Measurements from ENCODE around the gene CDA. TPM values are rescaled to one million over a fixed set of nuclear protein-coding genes. Genes with fewer than 3 reads are reported as not detected.
A peak's percentile ranks its signal among the peaks of the same experiment; 100 is the strongest.

Gene CDA
- total and polyA plus RNA-seq, 9 of the 15 experiments (the other 6 are each of a cell fraction or from before 2014, with no cell fraction given) = not detected

- TF ChIP-seq ZNF592 (IDR thresholded peaks at IDR 0.05) (no peak), RNF2 (IDR thresholded peaks at IDR 0.05) (no peak), ARID3A (IDR thresholded peaks at IDR 0.05; ENCODE audit: borderline replicate concordance, low read depth, low read length) (no peak), RNF219 (CRISPR knock-in tag; IDR thresholded peaks at IDR 0.05) (no peak), ZNF507 (tag; conservative IDR thresholded peaks at IDR 0.05) (no peak), TARDBP (IDR thresholded peaks at IDR 0.05) (no peak), SMARCA4 (IDR thresholded peaks at IDR 0.05) (no peak), TRIM24 (IDR thresholded peaks at IDR 0.05) (no peak), PHF20 (IDR thresholded peaks at IDR 0.05; ENCODE audit: partially characterized antibody) (peak; percentile 40), HDAC2 (IDR thresholded peaks at IDR 0.05) (peak; percentile 90), ARID2 (IDR thresholded peaks at IDR 0.05) (no peak), FOXJ2 (tag; IDR thresholded peaks at IDR 0.05) (no peak), ID3 (CRISPR knock-in tag; IDR thresholded peaks at IDR 0.05) (no peak), ID3 (tag; IDR thresholded peaks at IDR 0.05) (no peak), CC2D1A (IDR thresholded peaks at IDR 0.05) (peak; percentile 72), SAFB2 (IDR thresholded peaks at IDR 0.05; ENCODE audit: borderline replicate concordance, low read depth, low read length, severe bottlenecking) (no peak), STAT5B (CRISPR knock-in tag; IDR thresholded peaks at IDR 0.05) (no peak), BDP1 (IDR thresholded peaks at IDR 0.05; ENCODE audit: insufficient read depth, insufficient read length) (no peak), CHD4 (IDR thresholded peaks at IDR 0.05; ENCODE audit: insufficient read depth, insufficient replicate concordance, low read depth, low read length, poor library complexity, severe bottlenecking) (peak; percentile 73), NRF1 (conservative IDR thresholded peaks at IDR 0.05 in 1 of 2, IDR thresholded peaks at IDR 0.05 in 1 of 2) (0 out of 4 replicates have a peak, but pooled peaks of 1 of the 2 experiments have one; percentile 31), FIP1L1 (IDR thresholded peaks at IDR 0.05; ENCODE audit: low read depth, low read length, poor library complexity, severe bottlenecking) (no peak), ADNP (tag; IDR thresholded peaks at IDR 0.05) (peak; percentile 88), ARID1B (IDR thresholded peaks at IDR 0.05) (no peak)
Measured at GRCh38 chr1:20616847-20617487, 28.1 kb downstream of the CDA start (continued).
